Astrocyte of the cerebellum (primary cell): Measurements from ENCODE around the gene CTIF.

ENCODE experiments used
- DNase-seq: peaks from one replicate; pipeline ENCODE4 v3.0.0-alpha.2; 2011; ENCODE audit warnings: low read depth
- H3K4me3 ChIP-seq: 2 replicates; pipeline ENCODE4 v1.5.1; 2011; ENCODE audit warnings: mild to moderate bottlenecking, low read depth, low read length, moderate library complexity
- in situ Hi-C: cut with HindIII; loops from 2 replicates; pipeline ENCODE4 v1.10.0; 2017; ENCODE audit warnings: low sequenced_read_pairs
- TF ChIP-seq, protein P1 (sequence below): IDR thresholded peaks from 2 replicates; pipeline ENCODE4 v1.5.1; 2012; ENCODE audit warnings: low read length, low read depth, moderate library complexity, mild to moderate bottlenecking; ENCODE audit errors: missing control alignments

The CTIF gene

DNA sequence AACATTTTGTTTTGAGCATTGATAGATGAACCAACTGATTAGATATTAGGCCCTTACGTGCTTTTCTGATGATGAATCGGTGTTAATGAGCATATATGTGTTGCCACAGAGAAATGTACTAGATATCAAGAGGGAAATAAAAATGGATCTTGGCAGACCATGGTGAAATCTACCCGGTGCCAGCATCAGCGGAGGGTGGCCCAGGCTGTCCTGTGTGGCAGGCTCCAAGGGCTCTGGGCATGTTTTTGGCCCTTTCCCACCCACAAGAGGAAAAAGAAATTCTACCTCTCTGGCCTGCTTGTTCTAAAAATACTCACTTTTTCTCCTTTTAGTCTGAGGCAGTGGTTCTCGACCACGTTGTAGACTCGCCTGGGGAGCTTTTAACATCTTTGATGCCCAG, 154.2 kb downstream of the CTIF start:
- H3K4me3 ChIP-seq = no peak overlapping the region
- TF ChIP-seq, protein P1, sequence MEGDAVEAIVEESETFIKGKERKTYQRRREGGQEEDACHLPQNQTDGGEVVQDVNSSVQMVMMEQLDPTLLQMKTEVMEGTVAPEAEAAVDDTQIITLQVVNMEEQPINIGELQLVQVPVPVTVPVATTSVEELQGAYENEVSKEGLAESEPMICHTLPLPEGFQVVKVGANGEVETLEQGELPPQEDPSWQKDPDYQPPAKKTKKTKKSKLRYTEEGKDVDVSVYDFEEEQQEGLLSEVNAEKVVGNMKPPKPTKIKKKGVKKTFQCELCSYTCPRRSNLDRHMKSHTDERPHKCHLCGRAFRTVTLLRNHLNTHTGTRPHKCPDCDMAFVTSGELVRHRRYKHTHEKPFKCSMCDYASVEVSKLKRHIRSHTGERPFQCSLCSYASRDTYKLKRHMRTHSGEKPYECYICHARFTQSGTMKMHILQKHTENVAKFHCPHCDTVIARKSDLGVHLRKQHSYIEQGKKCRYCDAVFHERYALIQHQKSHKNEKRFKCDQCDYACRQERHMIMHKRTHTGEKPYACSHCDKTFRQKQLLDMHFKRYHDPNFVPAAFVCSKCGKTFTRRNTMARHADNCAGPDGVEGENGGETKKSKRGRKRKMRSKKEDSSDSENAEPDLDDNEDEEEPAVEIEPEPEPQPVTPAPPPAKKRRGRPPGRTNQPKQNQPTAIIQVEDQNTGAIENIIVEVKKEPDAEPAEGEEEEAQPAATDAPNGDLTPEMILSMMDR = no peak
- in situ Hi-C loops = loop anchor here (25.0 kb wide), 2 partner anchors 344 to 494 kb away; no protein-coding TSS in a partner anchor
- no peak for DNase-seq

DNA sequence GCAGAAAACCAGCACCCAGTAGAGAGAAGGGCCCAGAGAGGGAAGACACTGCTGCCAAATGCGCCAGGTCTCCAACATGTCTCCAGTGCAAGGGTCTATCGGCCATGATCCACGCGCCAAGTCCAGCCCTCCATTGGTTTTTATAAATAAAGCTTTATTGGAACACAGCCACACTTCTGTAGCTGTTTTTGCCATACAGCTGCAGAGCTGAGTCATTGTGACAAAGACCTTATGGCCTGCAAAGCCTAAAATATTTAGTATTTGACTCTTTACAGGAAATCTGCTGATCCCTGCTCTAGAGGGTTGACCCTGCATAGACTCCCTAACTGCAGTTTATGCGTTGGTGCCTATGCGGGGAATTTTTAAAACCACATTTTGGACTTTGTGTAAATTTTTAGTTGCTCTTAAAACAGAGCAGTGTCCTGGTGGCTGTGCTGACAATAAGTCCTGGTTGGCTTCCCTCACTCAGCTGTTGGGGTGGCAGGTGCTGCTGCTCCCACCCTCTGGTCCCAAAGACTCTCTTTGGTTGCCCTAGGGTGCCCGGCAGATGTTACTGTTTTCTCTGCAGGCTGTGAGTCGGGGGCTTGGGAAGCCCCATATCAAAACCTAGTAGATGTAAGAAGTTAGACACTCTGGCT, 154.9 kb downstream of the CTIF start:
- DNase-seq = no peak
- H3K4me3 ChIP-seq = no peak overlapping the region
- in situ Hi-C loops = loop anchor here (25.0 kb wide), 2 partner anchors 344 to 494 kb away; no protein-coding TSS in a partner anchor
- TF ChIP-seq, protein P1 = no peak

DNA sequence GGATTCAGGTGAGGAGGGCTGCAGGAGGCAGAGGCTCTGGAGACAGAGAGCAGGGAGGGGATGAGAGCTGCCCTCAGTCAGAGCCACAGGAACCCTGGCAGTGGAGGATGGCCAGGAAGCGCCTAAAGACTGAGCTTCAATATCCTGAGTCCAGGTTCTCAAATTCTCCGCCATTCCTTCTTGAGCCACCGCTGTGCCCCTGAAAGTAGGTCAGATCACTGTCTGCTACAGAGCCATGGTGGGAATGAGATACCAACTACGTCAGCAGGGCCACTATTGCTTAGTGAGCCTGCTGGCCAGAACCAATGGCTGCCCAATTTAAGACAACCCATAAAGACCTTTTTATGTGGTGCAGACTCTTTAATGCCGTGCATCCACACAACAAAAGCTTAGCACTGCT, 155.5 kb downstream of the CTIF start:
- DNase-seq = no peak
- in situ Hi-C loops = loop anchor here (25.0 kb wide), 2 partner anchors 343 to 493 kb away; no protein-coding TSS in a partner anchor
- H3K4me3 ChIP-seq = no peak overlapping the region
- TF ChIP-seq, protein P1 = no peak

DNA sequence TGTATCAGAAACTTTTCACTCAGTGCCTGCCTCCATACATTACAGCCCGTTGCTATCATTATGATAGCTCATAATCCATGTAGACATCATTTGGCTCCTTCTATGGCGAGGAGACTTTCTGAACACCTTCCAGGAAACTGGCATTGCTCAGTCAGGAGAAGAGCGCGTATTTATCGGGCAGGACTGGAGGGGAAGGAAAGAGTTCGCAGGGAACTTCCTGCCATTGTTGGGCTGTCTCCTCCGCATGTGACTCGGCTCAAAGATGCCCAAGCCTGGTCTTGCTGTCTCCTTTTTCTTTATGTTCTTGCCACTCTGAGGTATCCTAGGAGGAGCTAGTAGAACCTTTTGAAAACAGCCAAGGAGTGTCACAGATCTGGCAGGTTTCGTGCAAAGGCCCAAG, 156.8 kb downstream of the CTIF start:
- no peak for DNase-seq
- in situ Hi-C loops = loop anchor here (25.0 kb wide), 2 partner anchors 342 to 492 kb away; no protein-coding TSS in a partner anchor
- H3K4me3 ChIP-seq = no peak overlapping the region
- TF ChIP-seq, protein P1 = no peak

DNA sequence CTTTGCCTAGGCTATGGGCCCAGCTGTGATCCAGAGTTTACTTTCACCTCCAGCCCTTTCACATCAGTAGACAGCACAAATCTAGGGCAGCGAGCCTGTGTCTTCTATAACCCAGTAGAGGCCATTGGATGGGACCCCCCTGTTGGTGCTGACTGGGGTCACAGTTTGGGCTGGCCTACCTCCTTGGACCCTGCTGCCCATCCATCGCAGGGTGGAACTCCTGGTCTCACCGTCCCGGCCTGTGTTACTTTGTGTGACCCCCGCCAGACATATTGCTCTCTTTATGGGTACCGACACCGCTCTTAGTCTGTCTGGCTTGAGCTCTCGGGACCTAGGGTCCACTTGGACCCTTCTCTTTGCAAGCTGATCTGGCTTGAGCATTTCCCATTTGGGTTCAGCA, 157.4 kb downstream of the CTIF start:
- no peak for DNase-seq
- H3K4me3 ChIP-seq = no peak overlapping the region
- in situ Hi-C loops = loop anchor here (25.0 kb wide), 2 partner anchors 341 to 491 kb away; no protein-coding TSS in a partner anchor
- TF ChIP-seq, protein P1 = no peak

DNA sequence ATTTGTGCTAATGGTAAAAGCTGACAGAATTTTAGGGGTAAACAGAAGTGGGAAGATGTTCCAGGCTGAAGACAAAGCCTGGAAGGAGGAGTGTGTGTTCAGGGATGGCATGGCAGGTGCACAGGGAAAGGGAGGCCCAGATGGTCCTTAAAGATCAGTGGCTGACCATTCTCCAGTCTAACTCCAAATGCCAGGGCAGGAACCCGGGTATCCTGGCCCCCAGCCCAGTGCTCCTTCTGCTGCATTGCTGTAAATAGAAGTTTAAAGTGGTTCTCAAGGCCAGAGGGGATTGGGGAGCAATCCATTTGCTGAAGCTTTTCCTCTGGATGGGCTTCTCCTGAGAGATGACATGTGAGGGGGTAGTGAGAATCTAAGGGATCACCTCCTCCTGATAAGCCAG, 158.6 kb downstream of the CTIF start:
- DNase-seq = no peak
- H3K4me3 ChIP-seq = no peak overlapping the region
- in situ Hi-C loops = loop anchor here (25.0 kb wide), 2 partner anchors 340 to 490 kb away; no protein-coding TSS in a partner anchor
- TF ChIP-seq, protein P1 = no peak
